HEK293 (cell line): ENCODE data around the gene TBCCD1.

Experiments used
- CTCF ChIA-PET: fragments of 350-600 bp; formaldehyde crosslinking; extraction: SDS; loops from one replicate; lab custom pipeline; 2021; ENCODE audit warnings: antibody characterized with exemption; lab: Yijun Ruan, JAX
- POLR2A ChIA-PET: fragments of 300-600 bp; formaldehyde crosslinking; extraction: SDS; loops from one replicate; lab custom pipeline; 2020; ENCODE audit warnings: antibody characterized with exemption, inconsistent platforms; lab: Yijun Ruan, JAX
- H3K27ac ChIP-seq: fragments of 200-500 bp; sonication (Bioruptor generic); 2 replicates; pipeline ENCODE4 v1.5.1; 2014; ENCODE audit warnings: low read depth, low read length, control low read depth, inconsistent platforms; ENCODE audit errors: extremely low read depth
- H3K36me3 ChIP-seq, 2 experiments: fragments of 200-500 bp in 1 of 2; sonication (Bioruptor generic) in 1 of 2; 1 replicate in 1 of 2; 2 replicates in 1 of 2; pipeline ENCODE4 v1.5.1; 2014 to 2017; ENCODE audit warnings: inconsistent platforms in 2 of 2, low read length in 2 of 2; ENCODE audit not compliant: control insufficient read depth in 2 of 2, insufficient read depth in 1 of 2
- H3K4me1 ChIP-seq: fragments of 200-500 bp; sonication (Bioruptor generic); 2 replicates; pipeline ENCODE4 v1.5.1; 2014; ENCODE audit warnings: mild to moderate bottlenecking, low read length, inconsistent platforms; ENCODE audit not compliant: control insufficient read depth, insufficient read depth
- H3K4me3 ChIP-seq: 2 replicates; pipeline ENCODE4 v1.5.1; 2011; ENCODE audit warnings: low read depth, mild to moderate bottlenecking, control low read depth, low read length, moderate library complexity
- H3K9me3 ChIP-seq: fragments of 200-500 bp; sonication (Bioruptor generic); 2 replicates; pipeline ENCODE4 v1.5.1; 2014; ENCODE audit warnings: low read depth, low read length, inconsistent platforms; ENCODE audit not compliant: control insufficient read depth, insufficient read depth
- BCL11B ChIP-seq: fragments of 450-650 bp; formaldehyde crosslinking; IDR thresholded peaks from 2 replicates; pipeline ENCODE4 v1.5.1; 2016; ENCODE audit warnings: low read depth, missing biosample characterization, missing genetic modification characterization
- BCL6B ChIP-seq: fragments of 450-650 bp; formaldehyde crosslinking; IDR thresholded peaks from 2 replicates; pipeline ENCODE4 v1.5.1; 2017; ENCODE audit warnings: missing biosample characterization, missing genetic modification characterization
- FEZF1 ChIP-seq: fragments of 450-650 bp; formaldehyde crosslinking; IDR thresholded peaks from 2 replicates; pipeline ENCODE4 v1.5.1; 2016; ENCODE audit warnings: missing biosample characterization, missing genetic modification characterization
- HIC1 ChIP-seq: fragments of 450-650 bp; formaldehyde crosslinking; IDR thresholded peaks from 2 replicates; pipeline ENCODE4 v1.5.1; 2016; ENCODE audit warnings: missing biosample characterization, missing genetic modification characterization
- HOXA7 ChIP-seq: sonication (generic); formaldehyde crosslinking; IDR thresholded peaks from 2 replicates; pipeline ENCODE4 v1.8.1; 2022; ENCODE audit warnings: missing genetic modification reagents, borderline replicate concordance
- KLF8 ChIP-seq: fragments of 450-650 bp; formaldehyde crosslinking; IDR thresholded peaks from 2 replicates; pipeline ENCODE4 v1.5.1; 2016; ENCODE audit warnings: missing biosample characterization, missing genetic modification characterization
- MEIS1 ChIP-seq: sonication (generic); formaldehyde crosslinking; IDR thresholded peaks from 2 replicates; pipeline ENCODE4 v1.8.1; 2022; ENCODE audit warnings: missing genetic modification reagents, mild to moderate bottlenecking, borderline replicate concordance
- REPIN1 ChIP-seq: fragments of 450-650 bp; formaldehyde crosslinking; IDR thresholded peaks from 2 replicates; pipeline ENCODE4 v1.5.1; 2017; ENCODE audit warnings: missing biosample characterization, missing genetic modification characterization, low read depth
- ZBTB17 ChIP-seq: fragments of 450-650 bp; formaldehyde crosslinking; IDR thresholded peaks from 2 replicates; pipeline ENCODE4 v1.5.1; 2016; ENCODE audit warnings: missing biosample characterization, missing genetic modification characterization
- ZEB2 ChIP-seq: fragments of 450-650 bp; formaldehyde crosslinking; IDR thresholded peaks from 2 replicates; pipeline ENCODE4 v1.5.1; 2016; ENCODE audit warnings: missing biosample characterization, missing genetic modification characterization
- ZNF133 ChIP-seq: fragments of 450-650 bp; formaldehyde crosslinking; IDR thresholded peaks from 2 replicates; pipeline ENCODE4 v1.5.1; 2016; ENCODE audit warnings: missing biosample characterization, missing genetic modification characterization
- ZNF2 ChIP-seq: fragments of 450-650 bp; formaldehyde crosslinking; IDR thresholded peaks from 2 replicates; pipeline ENCODE4 v1.5.1; 2016; ENCODE audit warnings: missing biosample characterization, missing genetic modification characterization
- ZNF248 ChIP-seq: fragments of 450-650 bp; formaldehyde crosslinking; IDR thresholded peaks from 2 replicates; pipeline ENCODE4 v1.5.1; 2017; ENCODE audit warnings: missing biosample characterization, missing genetic modification characterization
- ZNF274 ChIP-seq, 2 experiments: fragments of 200-500 bp in 1 of 2; fragments of 450-650 bp in 1 of 2; sonication (Bioruptor generic) in 1 of 2; formaldehyde crosslinking in 1 of 2; IDR thresholded peaks; 2 replicates each; pipeline versions ENCODE4 v1.5.1 to v1.6.1; 2014 to 2016; ENCODE audit warnings: borderline replicate concordance in 1 of 2, inconsistent platforms in 1 of 2, low read length in 1 of 2, missing biosample characterization in 1 of 2, missing genetic modification characterization in 1 of 2
- ZNF548 ChIP-seq: fragments of 450-650 bp; formaldehyde crosslinking; IDR thresholded peaks from 2 replicates; pipeline ENCODE4 v1.5.1; 2016; ENCODE audit warnings: missing biosample characterization, missing genetic modification characterization
- ZNF660 ChIP-seq: fragments of 450-650 bp; IDR thresholded peaks from 2 replicates; pipeline ENCODE4 v1.5.1; 2018; ENCODE audit warnings: missing biosample characterization, mild to moderate bottlenecking, missing genetic modification characterization
- ZNF664 ChIP-seq: fragments of 450-650 bp; formaldehyde crosslinking; IDR thresholded peaks from 2 replicates; pipeline ENCODE4 v1.5.1; 2016; ENCODE audit warnings: missing biosample characterization, missing genetic modification characterization
- ZNF843 ChIP-seq: fragments of 450-650 bp; formaldehyde crosslinking; IDR thresholded peaks from 2 replicates; pipeline ENCODE4 v1.5.1; 2016; ENCODE audit warnings: missing biosample characterization, missing genetic modification characterization
- TF ChIP-seq, protein P1 (sequence below): fragments of 450-650 bp; formaldehyde crosslinking; IDR thresholded peaks from 2 replicates; pipeline ENCODE4 v1.5.1; 2016; ENCODE audit warnings: missing biosample characterization, missing genetic modification characterization
- TF ChIP-seq, protein P2 (sequence below): fragments of 450-650 bp; formaldehyde crosslinking; IDR thresholded peaks from 2 replicates; pipeline ENCODE4 v1.5.1; 2016; ENCODE audit warnings: missing biosample characterization, missing genetic modification characterization

Gene TBCCD1

GRCh38 chr3:186540221-186540834 lies 26.8 kb downstream of the TBCCD1 start (continued):
- TF ChIP-seq, protein P1, sequence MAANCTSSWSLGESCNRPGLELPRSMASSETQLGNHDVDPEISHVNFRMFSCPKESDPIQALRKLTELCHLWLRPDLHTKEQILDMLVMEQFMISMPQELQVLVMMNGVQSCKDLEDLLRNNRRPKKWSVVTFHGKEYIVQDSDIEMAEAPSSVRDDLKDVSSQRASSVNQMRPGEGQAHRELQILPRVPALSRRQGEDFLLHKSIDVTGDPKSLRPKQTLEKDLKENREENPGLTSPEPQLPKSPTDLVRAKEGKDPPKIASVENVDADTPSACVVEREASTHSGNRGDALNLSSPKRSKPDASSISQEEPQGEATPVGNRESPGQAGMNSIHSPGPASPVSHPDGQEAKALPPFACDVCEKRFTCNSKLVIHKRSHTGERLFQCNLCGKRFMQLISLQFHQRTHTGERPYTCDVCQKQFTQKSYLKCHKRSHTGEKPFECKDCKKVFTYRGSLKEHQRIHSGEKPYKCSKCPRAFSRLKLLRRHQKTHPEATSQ (tag by site-specific recombination) = no peak
- TF ChIP-seq HOXA7 (CRISPR knock-in tag) (no peak), ZNF248 (tag by site-specific recombination) (no peak), ZNF843 (tag by site-specific recombination) (no peak), ZBTB17 (tag by site-specific recombination) (peak; percentile 57; the same call in 1 of the 2 replicates), BCL11B (tag by site-specific recombination) (no peak), REPIN1 (no peak), BCL6B (no peak), ZNF2 (tag by site-specific recombination) (no peak), ZNF548 (tag by site-specific recombination) (no peak), ZEB2 (tag by site-specific recombination) (0 out of 2 replicates have a peak, but pooled peaks have one; percentile 16), FEZF1 (tag by site-specific recombination) (no peak), ZNF660 (peak; percentile 83; the same call in 1 of the 2 replicates)
- TF ChIP-seq, protein P2, sequence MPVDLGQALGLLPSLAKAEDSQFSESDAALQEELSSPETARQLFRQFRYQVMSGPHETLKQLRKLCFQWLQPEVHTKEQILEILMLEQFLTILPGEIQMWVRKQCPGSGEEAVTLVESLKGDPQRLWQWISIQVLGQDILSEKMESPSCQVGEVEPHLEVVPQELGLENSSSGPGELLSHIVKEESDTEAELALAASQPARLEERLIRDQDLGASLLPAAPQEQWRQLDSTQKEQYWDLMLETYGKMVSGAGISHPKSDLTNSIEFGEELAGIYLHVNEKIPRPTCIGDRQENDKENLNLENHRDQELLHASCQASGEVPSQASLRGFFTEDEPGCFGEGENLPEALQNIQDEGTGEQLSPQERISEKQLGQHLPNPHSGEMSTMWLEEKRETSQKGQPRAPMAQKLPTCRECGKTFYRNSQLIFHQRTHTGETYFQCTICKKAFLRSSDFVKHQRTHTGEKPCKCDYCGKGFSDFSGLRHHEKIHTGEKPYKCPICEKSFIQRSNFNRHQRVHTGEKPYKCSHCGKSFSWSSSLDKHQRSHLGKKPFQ = no peak

DNA sequence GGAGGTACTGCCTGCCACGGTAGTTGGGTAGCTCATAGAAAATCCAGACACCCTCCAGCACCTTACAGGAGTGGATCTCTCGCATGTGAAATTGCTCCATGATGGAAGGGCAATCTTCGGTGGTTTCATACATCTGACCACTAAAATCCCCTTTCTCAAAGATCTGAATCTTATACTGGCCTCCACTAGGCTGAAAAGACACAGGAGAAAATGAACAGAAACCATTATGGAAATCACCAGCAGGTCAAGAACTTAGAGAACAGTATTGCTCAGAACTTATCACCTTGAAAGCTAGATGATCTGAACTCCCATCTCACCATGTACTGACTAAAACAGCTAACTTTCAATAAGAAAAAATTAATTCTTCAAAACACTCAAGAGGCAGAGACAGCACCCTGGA lies 28.4 kb downstream of the TBCCD1 start:
- H3K9me3 ChIP-seq = no peaks in the 10 kb centered on the region
- H3K36me3 ChIP-seq = peaks cover 0 to 5% of the 10 kb centered on the region in 2 experiments; a peak in 1 of 3 replicates
- no peaks in the 10 kb centered on the region; the same call in 1 of the 2 replicates for H3K4me1 ChIP-seq
- POLR2A ChIA-PET = no interaction called here
- CTCF ChIA-PET = interaction anchor here (0.6 to 4.1 kb wide), 8 partner anchors 10 to 562 kb away, joined by 3 to 81 read pairs (median 16); partner anchors contain the start of gene AHSG
- no peak overlapping the region for H3K27ac ChIP-seq
- H3K4me3 ChIP-seq = no peak overlapping the region
- TF ChIP-seq ZNF133 (tag by site-specific recombination) (no peak), ZNF664 (no peak), MEIS1 (CRISPR knock-in tag) (no peak), HIC1 (no peak), KLF8 (no peak), ZNF274 (IDR thresholded peaks at IDR 0.05; ENCODE audit: low read length) (no peak), ZNF274 (tag by site-specific recombination; IDR thresholded peaks at IDR 0.05; ENCODE audit: borderline replicate concordance) (no peak)
